HFFc6 (cell line): ENCODE data around the gene CCL2. TPM values are rescaled to one million over a fixed set of nuclear protein-coding genes. Genes with fewer than 3 reads are reported as not detected.
"Not testable (repeated sequence)": the region's sequence is repeated elsewhere in the genome, so short reads cannot be mapped to it uniquely, and the experiment has no call there.

Experiments used
- DNase-seq: peaks from one replicate; pipeline ENCODE4 v3.0.0-alpha.2; 2018
- H3K27ac Mint-ChIP-seq: 2 replicates; pipeline ENCODE4 v1.8.0; 2020; ENCODE audit warnings: mild to moderate bottlenecking, mixed read lengths
- H3K27me3 Mint-ChIP-seq: 2 replicates; pipeline ENCODE4 v1.8.0; 2021; ENCODE audit warnings: mild to moderate bottlenecking, moderate library complexity, mixed read lengths; ENCODE audit not compliant: insufficient read depth
- H3K36me3 Mint-ChIP-seq: 2 replicates; pipeline ENCODE4 v1.8.0; 2021; ENCODE audit warnings: low read depth, mixed read lengths
- H3K4me1 Mint-ChIP-seq: 2 replicates; pipeline ENCODE4 v1.8.0; 2020; ENCODE audit warnings: low read depth, mixed read lengths
- H3K4me3 Mint-ChIP-seq: 2 replicates; pipeline ENCODE4 v1.8.0; 2020; ENCODE audit warnings: mild to moderate bottlenecking, moderate library complexity, mixed read lengths
- H3K9me3 Mint-ChIP-seq: 2 replicates; pipeline ENCODE4 v1.8.0; 2020; ENCODE audit warnings: mild to moderate bottlenecking, mixed read lengths
- CTCF ChIP-seq: fragments of 200-600 bp; sonication (generic); IDR thresholded peaks from 2 replicates; pipeline ENCODE4 v1.5.0; 2021; ENCODE audit warnings: antibody characterized with exemption, mild to moderate bottlenecking
- total RNA-seq, 6 experiments: library from RNA; stranded (reverse); fragmentation: NEBNext Ultra II Directional; extraction: Animal tissue kit (Norgen Biotek cat#: 25700); gene quantifications; 2 replicates in 1 of 6; 3 replicates in 5 of 6; pipeline ENCODE4 v1.2.3, GENCODE V29; 2021

Gene CCL2
- total RNA-seq, 6 experiments from 2014 or later, result 23.2 to 65.9 (median 30.1) TPM

DNA sequence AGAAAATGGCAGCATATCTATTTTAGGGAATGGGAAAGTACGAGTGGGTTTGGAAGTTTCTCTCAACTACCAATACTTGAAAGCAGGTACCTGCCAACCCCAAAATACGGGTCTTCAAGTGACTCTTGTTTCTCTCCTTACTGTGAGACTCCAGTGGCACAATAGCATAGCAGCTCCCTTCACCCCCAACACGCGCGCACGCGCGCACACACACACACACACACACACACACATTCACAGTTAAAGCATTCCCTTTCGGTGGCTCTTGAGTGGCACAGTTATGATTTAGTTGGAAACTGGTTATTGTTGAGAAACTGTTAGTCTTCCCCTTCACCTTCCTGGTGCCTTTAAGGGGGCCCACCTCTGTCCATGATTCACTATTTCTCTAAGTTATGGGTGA is 30.0 kb upstream of the CCL2 start:
- peaks cover 7% of the 10 kb centered on the region for H3K9me3 Mint-ChIP-seq

DNA sequence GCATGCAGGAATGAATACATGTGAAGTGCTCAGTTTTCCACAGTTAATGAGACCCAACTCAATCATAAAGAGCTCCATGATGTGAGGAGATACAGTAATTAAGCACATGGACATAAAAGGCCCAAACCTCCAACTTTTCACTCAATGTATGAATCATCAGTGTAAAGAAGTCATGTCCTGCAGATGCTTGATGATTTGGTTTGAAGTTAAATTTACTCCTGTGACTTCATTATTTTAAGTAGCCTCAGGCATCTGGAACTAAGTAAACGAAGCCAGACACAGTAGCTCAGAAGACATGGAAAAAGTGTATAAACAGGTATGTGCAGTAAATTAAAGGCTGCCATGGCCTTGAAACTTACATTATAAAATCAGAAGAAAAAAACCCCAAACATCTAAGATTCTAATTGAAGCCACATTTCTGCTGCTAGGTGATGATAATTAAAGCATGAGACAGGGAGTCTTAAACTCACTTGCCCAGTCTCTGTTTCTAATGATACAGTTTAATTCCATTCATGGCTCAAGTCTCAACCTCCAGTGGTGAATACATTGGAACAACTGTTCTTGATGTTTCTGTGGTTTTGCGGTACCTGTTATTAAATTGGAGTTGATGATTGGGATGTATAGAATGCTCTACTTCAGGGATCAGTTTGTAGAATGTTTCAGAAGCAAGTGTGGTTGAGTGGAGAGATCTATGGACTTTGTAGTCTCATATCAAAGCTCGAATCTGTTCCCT is 28.9 kb upstream of the CCL2 start:
- Mint-ChIP-seq H3K4me3 (no peak overlapping the region), H3K27ac (no peak overlapping the region), H3K36me3 (no peaks in the 10 kb centered on the region), H3K9me3 (peaks cover 16% of the 10 kb centered on the region), H3K27me3 (peaks cover 12% of the 10 kb centered on the region), H3K4me1 (peaks cover 15% of the 10 kb centered on the region)
- no peak for TF ChIP-seq CTCF
- peak; percentile 64 for DNase-seq

More for the DNA sequence above, 30.0 kb upstream of the CCL2 start:
- no peaks in the 10 kb centered on the region for H3K36me3 Mint-ChIP-seq
- peaks cover 15% of the 10 kb centered on the region for H3K4me1 Mint-ChIP-seq
- H3K4me3 Mint-ChIP-seq, result no peak overlapping the region
- H3K27ac Mint-ChIP-seq, result no peak overlapping the region
- no peak for TF ChIP-seq CTCF
- peaks cover 12% of the 10 kb centered on the region for H3K27me3 Mint-ChIP-seq
- DNase-seq, result no peak

DNA sequence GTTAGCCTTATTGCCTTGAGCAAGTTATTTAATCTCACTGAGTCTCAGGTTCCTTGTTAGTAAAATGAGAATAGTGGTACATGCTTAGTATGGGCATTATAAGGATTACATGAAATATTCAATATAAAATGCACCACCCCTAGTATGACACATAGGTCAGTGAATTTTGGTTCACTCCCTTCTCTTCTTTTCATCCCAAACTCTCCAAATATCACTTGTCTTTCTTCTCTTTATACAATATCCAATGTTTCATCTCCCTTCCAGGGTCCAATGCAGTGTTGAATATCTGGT is 28.4 kb upstream of the CCL2 start:
- Mint-ChIP-seq H3K27ac (no peak overlapping the region), H3K9me3 (peaks cover 16% of the 10 kb centered on the region), H3K27me3 (peaks cover 12% of the 10 kb centered on the region), H3K4me3 (no peak overlapping the region), H3K36me3 (no peaks in the 10 kb centered on the region), H3K4me1 (peaks cover 15% of the 10 kb centered on the region)
- DNase-seq, result no peak
- TF ChIP-seq CTCF, result no peak

- H3K36me3 Mint-ChIP-seq, DNase-seq, H3K4me3 Mint-ChIP-seq, H3K27ac Mint-ChIP-seq: not testable (repeated sequence)
- peaks cover 14% of the 10 kb centered on the region for H3K27me3 Mint-ChIP-seq
- H3K9me3 Mint-ChIP-seq, result peaks cover 16% of the 10 kb centered on the region
- H3K4me1 Mint-ChIP-seq, result peaks cover 15% of the 10 kb centered on the region
These were observed 27.8 kb upstream of the CCL2 start for GRCh38 chr17:34227293-34227692.

DNA sequence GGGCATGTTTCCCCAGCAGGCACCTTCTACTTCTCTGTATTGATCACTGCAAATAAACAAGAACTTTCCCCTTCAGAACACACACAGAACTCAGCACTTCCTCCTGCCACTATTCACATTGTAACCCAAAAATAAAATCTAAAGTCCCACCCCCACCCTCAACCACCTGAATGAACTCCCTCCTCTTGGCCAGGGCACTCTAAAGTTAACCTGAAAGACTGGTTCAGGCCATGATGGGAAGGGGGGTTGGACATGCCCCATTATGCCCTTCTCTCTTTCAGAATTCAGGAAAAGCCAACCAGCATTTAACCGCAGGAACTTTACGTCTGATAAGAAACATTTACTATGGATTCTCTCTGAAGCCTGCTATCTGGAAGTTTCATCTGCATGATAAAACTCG is 27.4 kb upstream of the CCL2 start:
- Mint-ChIP-seq H3K36me3 (no peaks in the 10 kb centered on the region), H3K27me3 (peaks cover 14% of the 10 kb centered on the region), H3K27ac (no peak overlapping the region), H3K4me1 (peaks cover 15% of the 10 kb centered on the region), H3K9me3 (peaks cover 16% of the 10 kb centered on the region), H3K4me3 (no peak overlapping the region)
- TF ChIP-seq CTCF, result no peak
- no peak for DNase-seq

- no peak overlapping the region for H3K27ac Mint-ChIP-seq
- no peak overlapping the region for H3K4me3 Mint-ChIP-seq
These were observed 26.3 kb upstream of the CCL2 start for GRCh38 chr17:34228781-34229180.

More at GRCh38 chr17:34228781-34229180, 26.3 kb upstream of the CCL2 start:
- Mint-ChIP-seq H3K9me3 (peaks cover 16% of the 10 kb centered on the region), H3K36me3 (no peaks in the 10 kb centered on the region), H3K27me3 (peaks cover 12% of the 10 kb centered on the region), H3K4me1 (peaks cover 15% of the 10 kb centered on the region)
- TF ChIP-seq CTCF, result no peak
- DNase-seq, result no peak
